Gastroesophageal sphincter (tissue), 3 donors: ENCODE measurements around the gene KAT8.
"Not testable (repeated sequence)": the region's sequence is repeated elsewhere in the genome, so short reads cannot be mapped to it uniquely, and the experiment has no call there.

Experiments used
- CTCF ChIP-seq, 4 experiments: fragments of 200-600 bp in 2 of 4; fragments of 450-650 bp in 2 of 4; sonication (generic) in 1 of 4; IDR thresholded peaks; one replicate each; pipeline ENCODE4 v1.5.1; 2017 to 2019; ENCODE audit warnings: antibody characterized with exemption in 4 of 4, mild to moderate bottlenecking in 2 of 4, moderate library complexity in 2 of 4
- POLR2AphosphoS5 ChIP-seq: sonication (generic); formaldehyde crosslinking; IDR thresholded peaks from one replicate; pipeline ENCODE4 v1.6.1; 2017; ENCODE audit warnings: antibody characterized with exemption

GRCh38 chr16:31144418-31144817 is 27.0 kb downstream of the KAT8 start:
- TF ChIP-seq CTCF (IDR thresholded peaks at IDR 0.05); POLR2AphosphoS5: not testable (repeated sequence)
